HEK293 (cell line): ENCODE data around the gene TIMM17B.

Experiments
- CTCF ChIP-seq: fragments of 450-650 bp; formaldehyde crosslinking; IDR thresholded peaks from 2 replicates; pipeline ENCODE4 v1.5.1; 2016; ENCODE audit warnings: missing biosample characterization, missing genetic modification characterization
- KLF16 ChIP-seq: fragments of 450-650 bp; formaldehyde crosslinking; IDR thresholded peaks from 2 replicates; pipeline ENCODE4 v1.5.1; 2017; ENCODE audit warnings: missing biosample characterization, missing genetic modification characterization
- REST ChIP-seq: fragments of 450-650 bp; formaldehyde crosslinking; IDR thresholded peaks from 2 replicates; pipeline ENCODE4 v1.5.1; 2016; ENCODE audit warnings: missing biosample characterization, missing genetic modification characterization
- ZBTB1 ChIP-seq: fragments of 450-650 bp; formaldehyde crosslinking; IDR thresholded peaks from 2 replicates; pipeline ENCODE4 v1.5.1; 2016; ENCODE audit warnings: missing biosample characterization, missing genetic modification characterization
- ZNF221 ChIP-seq: fragments of 450-650 bp; formaldehyde crosslinking; IDR thresholded peaks from 2 replicates; pipeline ENCODE4 v1.5.1; 2017; ENCODE audit warnings: missing biosample characterization, missing genetic modification characterization, borderline replicate concordance
- ZNF274 ChIP-seq, 2 experiments: fragments of 200-500 bp in 1 of 2; fragments of 450-650 bp in 1 of 2; sonication (Bioruptor generic) in 1 of 2; formaldehyde crosslinking in 1 of 2; IDR thresholded peaks; 2 replicates each; pipeline versions ENCODE4 v1.5.1 to v1.6.1; 2014 to 2016; ENCODE audit warnings: borderline replicate concordance in 1 of 2, inconsistent platforms in 1 of 2, low read length in 1 of 2, missing biosample characterization in 1 of 2, missing genetic modification characterization in 1 of 2
- ZNF664 ChIP-seq: fragments of 450-650 bp; formaldehyde crosslinking; IDR thresholded peaks from 2 replicates; pipeline ENCODE4 v1.5.1; 2016; ENCODE audit warnings: missing biosample characterization, missing genetic modification characterization
- ZNF776 ChIP-seq: fragments of 450-650 bp; formaldehyde crosslinking; IDR thresholded peaks from 2 replicates; pipeline ENCODE4 v1.5.0; 2017; ENCODE audit warnings: missing biosample characterization, missing genetic modification characterization, borderline replicate concordance
- ZXDB ChIP-seq: fragments of 450-650 bp; formaldehyde crosslinking; IDR thresholded peaks from 2 replicates; pipeline ENCODE4 v1.5.1; 2016; ENCODE audit warnings: missing biosample characterization, missing genetic modification characterization

GRCh38 chrX:48936429-48937053, 39.0 kb upstream of the TIMM17B start:
- no peak for TF ChIP-seq ZBTB1 (tag by site-specific recombination)
- no peak for TF ChIP-seq ZNF776 (tag by site-specific recombination)
- no peak for TF ChIP-seq REST (tag by site-specific recombination)
- no peak for TF ChIP-seq ZXDB (tag by site-specific recombination)
- no peak for TF ChIP-seq ZNF664 (tag by site-specific recombination)
- no peak for TF ChIP-seq CTCF (tag by site-specific recombination)
- no peak for TF ChIP-seq KLF16
- TF ChIP-seq ZNF274 (IDR thresholded peaks at IDR 0.05; ENCODE audit: low read length), result no peak
- no peak for TF ChIP-seq ZNF274 (tag by site-specific recombination; IDR thresholded peaks at IDR 0.05; ENCODE audit: borderline replicate concordance)
- no peak for TF ChIP-seq ZNF221 (tag by site-specific recombination)
